Bronchial smooth muscle cell (primary cell): ENCODE data around the gene RPS16. TPM values are rescaled to one million over a fixed set of nuclear protein-coding genes. Genes with fewer than 3 reads are reported as not detected.

Source experiments
- total RNA-seq: library from RNA; depleted of rRNA; stranded (reverse); fragments of >200 nt; gene quantifications from 2 replicates; pipeline ENCODE4 v1.2.1, GENCODE V29; 2014

Gene RPS16
- 96.1 and 102 TPM in 2 replicates for total RNA-seq

DNA sequence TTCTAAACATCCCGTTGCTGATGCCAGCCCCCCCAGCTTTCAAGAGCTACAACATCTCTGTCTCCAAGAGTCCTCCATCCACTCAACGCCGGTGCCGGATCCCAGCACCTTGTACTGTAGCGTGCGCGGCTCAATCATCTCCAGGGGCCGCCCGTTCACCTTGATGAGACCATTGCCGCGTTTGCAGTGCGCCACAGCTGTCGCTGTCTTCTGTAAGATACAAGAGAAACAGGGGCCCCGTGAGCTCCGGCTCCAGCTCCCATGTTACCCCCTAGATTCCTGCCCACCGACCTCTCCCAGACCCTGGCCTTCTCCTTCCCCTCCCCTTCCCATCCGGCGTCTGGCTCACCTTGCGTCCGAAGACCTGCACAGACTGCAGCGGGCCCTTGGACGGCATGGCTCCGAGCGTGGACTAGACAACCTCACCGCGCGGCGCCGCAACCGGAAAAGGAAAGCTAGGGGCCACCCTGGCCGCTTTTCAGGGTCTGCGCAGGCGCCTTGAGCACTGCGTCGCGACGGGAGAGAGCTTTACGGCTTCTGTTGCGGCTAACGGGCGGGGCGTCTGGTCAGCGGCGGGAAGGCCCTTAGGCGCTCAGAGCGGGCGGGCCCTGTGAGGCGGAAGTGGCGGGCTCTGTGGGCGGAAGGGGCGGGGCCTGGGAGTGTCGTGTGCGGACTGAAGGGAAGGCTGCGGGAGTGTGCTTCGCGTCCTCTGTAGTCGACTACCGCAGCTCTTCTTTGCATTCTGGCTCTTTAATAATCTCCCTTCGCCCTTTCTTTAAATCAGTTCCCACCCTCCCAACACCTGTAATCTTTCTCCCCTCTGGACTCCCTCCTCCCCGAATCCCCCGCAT lies at the start of gene RPS16:
Gene RPS16, minus strand, starts transcription at position 451 of the 851 bp plus-strand sequence. Its CDS starts 54 bp downstream, at position 397.

DNA sequence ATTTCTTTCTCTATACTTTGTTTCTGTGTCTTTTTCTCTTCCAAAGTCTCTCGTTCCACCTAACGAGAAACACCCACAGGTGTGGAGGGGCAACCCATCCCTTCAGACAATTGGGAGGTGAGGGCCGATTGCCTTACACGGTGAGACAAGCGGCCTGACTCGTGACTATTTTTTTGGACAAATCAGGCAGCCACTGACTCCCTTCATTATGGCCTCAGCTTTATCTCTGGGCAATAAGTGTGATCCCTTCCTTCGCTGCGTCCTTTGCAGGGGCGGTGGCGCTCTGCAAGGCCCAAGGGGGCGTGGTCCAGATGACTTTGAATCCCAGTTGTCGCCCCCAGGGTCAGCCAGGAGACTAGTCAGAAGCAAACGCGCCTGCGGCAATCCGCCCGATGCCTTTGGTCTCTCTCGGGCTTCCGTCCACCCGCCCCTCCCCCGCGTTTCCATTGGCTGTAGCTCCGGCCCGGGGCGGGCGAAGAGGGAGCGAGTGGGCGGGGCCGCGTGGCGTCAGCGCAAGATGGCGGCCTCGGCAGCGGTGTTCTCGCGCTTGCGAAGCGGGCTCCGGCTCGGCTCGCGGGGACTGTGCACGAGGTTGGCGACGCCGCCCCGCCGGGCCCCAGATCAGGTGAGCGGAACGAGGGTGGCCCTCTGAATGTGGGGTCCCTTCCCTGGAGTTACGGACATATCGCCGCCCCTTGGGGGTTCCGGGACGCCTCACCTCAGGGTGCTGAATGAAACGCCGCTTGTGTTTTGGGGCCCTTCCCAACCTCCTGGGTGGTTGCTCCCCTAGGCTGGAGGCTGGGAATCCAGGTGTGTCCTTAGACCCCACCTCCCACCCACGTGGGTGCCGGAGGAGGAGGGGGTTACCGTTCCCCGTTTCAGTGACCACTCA lies 44.8 kb upstream of the RPS16 start, which contains the start of gene TIMM50:
Gene TIMM50, plus strand, starts transcription at position 502 of the 892 bp plus-strand sequence. Its CDS starts 16 bp downstream, at position 518.

DNA sequence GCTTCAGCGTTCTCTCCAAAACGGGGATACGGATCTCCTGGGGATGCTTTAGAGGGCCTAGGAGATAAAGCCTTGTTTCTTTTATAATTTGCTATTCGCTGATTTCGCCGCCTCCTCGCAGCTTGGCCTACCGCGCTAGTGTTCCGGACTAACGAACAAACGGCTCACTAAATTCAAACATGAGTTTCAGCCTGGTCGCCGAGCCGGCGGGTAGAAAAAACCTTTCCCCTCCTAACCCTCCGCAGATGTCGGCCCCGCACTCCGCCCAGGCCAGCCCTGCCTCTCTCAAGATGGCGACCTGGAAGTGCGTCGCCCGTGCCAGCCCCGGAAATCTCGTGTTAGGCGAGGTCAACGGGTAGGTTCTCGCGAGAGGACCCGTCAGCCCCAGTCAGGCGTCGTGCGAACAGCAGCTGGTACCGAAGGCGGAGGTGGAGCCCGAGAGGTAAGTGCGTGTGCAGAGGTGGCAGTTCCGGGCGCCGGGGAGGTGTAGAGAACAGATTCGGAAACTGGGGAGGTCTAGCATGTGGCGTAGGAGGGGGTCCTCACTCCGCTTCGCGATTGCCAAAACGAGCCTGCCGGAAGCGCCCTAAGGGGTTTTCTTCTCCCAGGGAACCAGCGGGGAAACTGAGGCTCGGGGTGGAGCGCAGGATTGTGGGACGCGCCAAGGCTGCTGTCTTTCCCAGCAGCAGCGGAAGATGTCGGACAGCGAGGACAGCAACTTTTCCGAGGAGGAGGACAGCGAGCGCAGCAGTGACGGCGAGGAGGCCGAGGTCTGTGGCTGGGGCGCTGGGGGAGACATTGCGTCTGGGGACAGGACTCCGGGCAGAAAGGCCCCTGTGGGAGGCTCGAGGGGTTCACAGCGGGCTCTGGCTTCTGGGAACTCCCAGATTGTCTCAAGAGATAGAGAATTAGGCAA lies 9.7 kb upstream of the RPS16 start, which contains the start of gene SUPT5H:
Gene SUPT5H, plus strand, starts transcription at position 387 of the 916 bp plus-strand sequence. Its CDS starts 309 bp downstream, at position 696.

DNA sequence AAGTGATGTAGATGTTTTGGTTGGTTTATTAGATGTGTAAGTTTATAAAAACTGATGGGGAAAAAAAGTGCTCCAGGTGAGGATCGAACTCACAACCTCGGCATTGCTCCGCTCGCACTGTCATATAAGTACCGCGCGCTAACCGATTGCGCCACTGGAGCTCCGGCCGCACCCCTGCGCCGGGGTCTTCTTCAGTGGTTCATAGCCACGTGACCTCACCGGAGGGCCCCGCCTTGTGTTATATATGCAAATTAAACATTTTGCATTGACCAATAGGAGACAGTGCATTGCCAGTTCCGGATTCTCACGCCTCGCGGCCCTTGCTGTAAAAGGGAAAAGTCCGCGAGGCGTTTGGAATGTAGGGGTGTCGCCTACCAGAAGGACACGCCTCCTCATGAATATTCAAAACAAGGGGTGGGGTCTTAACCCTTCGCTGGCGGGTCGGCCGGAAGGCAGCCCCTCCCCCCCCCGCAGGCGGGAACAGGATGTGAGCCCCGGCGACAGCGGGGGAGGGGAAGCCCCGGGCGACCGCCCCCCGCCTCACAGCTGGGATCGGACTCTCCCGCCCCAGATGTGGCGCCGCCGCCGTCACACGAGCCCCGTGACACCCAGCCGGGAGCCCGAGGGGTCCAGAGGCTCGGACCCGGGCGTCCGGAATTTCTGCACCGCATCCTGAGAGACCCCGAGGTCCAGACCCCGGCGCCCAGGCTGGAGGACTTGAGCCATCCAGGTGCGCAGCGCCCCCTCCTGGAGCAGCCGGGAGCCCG lies 23.5 kb downstream of the RPS16 start, which contains the start of gene PLEKHG2:
Gene PLEKHG2, plus strand, starts transcription at position 570 of the 767 bp plus-strand sequence. CDS start 1,418 bp downstream, outside the sequence.

DNA sequence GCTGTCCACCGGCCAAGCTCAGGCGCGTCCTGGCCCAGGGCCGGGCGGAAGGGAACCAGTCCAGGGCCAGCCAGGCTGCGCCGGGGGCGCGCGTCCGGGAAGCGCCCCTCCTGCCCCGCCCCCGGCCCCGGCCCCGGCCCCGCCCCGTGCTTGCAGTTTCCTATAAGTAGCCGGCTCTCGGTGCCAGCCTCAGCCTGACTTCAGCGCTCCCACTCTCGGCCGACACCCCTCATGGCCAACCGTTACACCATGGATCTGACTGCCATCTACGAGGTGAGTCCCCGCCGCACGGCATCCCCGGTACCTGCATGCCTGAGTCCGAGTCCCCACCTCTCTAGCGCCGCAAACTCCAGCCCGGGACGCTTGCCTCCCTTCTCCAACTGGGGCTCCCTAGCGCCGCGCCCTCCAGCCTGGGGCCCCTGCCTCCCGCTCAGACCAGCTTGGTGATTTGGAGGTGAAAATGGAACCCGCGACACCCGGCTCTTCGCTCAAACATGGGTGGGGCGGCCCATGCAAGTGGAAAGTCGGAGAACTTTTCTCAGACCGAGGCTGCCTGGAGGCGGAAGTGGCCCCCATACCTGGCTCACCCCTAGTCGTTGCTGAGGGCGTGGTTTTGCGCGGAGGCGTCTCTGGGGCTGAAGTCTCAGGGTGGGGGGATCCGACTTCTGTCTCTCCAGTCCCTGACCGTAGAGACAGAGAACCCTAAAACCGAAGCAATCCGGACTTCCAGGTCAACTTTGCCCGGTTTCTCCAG lies 28.9 kb downstream of the RPS16 start, which contains the start of gene ZFP36:
Gene ZFP36, plus strand, starts transcription at position 192 of the 754 bp plus-strand sequence. Its CDS starts 58 bp downstream, at position 250.

DNA sequence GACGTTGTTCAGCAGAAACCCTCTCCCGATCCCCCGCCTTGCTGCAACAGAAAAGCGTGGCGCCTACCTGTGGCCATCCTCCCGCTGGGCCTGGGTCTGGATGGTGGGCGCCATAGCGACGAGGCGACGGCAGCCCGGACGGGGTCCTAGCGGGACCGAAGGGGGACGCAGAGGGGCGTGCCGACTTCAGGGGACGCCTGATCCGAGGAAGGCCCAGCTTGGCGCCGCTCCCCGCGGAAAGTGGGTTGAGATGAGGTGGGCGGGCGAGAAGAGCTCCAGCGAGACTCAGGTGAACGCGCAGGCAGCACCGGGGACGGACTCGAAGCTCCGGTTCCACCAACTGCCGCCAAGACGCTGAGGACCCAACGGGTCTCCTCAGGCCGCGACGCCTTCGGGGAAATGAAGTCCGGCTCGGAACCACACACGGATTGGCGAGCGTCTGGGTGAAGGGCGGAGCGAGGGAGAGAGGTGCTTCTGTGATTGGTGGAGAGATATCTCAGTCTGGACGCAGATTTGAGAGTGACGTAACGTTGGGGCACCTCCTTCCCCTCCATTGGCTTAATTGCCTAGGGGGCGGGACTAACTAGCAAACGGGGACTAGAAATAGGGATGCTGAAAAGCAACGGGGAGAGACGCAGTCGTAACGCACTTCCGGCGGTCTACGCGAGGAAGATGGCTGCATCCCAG lies 44.9 kb downstream of the RPS16 start, which contains the start of the genes MED29 and PAF1:
Gene MED29, plus strand, starts transcription at position 628 of the 687 bp plus-strand sequence. Its CDS starts 45 bp downstream, at position 673.
Gene PAF1, minus strand, starts transcription at position 356 of the 687 bp plus-strand sequence. Its CDS starts 242 bp downstream, at position 114.

Other genes starting within 250 kb of the RPS16 start
- under 0.01 TPM in 1 of 2 replicates, not detected in the other for gene NCCRP1, start 239.0 kb downstream of the RPS16 start, total RNA-seq
- not detected in 2 replicates for gene SYCN, start 231.7 kb downstream of the RPS16 start, total RNA-seq
- gene IFNL3, start 190.9 kb downstream of the RPS16 start, total RNA-seq, result not detected in 2 replicates
- gene IFNL4, start 187.1 kb downstream of the RPS16 start, total RNA-seq, result not detected in 2 replicates
- not detected in 2 replicates for gene IFNL2, start 167.6 kb downstream of the RPS16 start, total RNA-seq
- gene IFNL1, start 139.5 kb downstream of the RPS16 start, total RNA-seq, result not detected in 2 replicates
- under 0.01 TPM in 2 replicates for gene LRFN1, start 115.1 kb downstream of the RPS16 start, total RNA-seq
- 0.32 and 0.60 TPM in 2 replicates for gene GMFG, start 99.9 kb downstream of the RPS16 start, total RNA-seq
- 38.6 and 53.2 TPM in 2 replicates for gene SAMD4B, start 93.5 kb downstream of the RPS16 start, total RNA-seq
- gene PAF1, start 44.8 kb downstream of the RPS16 start, total RNA-seq, result 57.8 and 61.7 TPM in 2 replicates
- gene MED29, start 44.6 kb downstream of the RPS16 start, total RNA-seq, result 12.8 and 19.1 TPM in 2 replicates
- 2.4 and 3.0 TPM in 2 replicates for gene ZFP36, start 29.1 kb downstream of the RPS16 start, total RNA-seq
- 11.0 and 23.0 TPM in 2 replicates for gene PLEKHG2, start 23.3 kb downstream of the RPS16 start, total RNA-seq
- 70.6 and 85.5 TPM in 2 replicates for gene SUPT5H, start 9.6 kb upstream of the RPS16 start, total RNA-seq
- gene TIMM50, start 44.9 kb upstream of the RPS16 start, total RNA-seq, result 37.1 and 46.2 TPM in 2 replicates
- gene DLL3, start 63.0 kb upstream of the RPS16 start, total RNA-seq, result under 0.01 and 0.16 TPM in 2 replicates
- gene SELENOV, start 79.2 kb upstream of the RPS16 start, total RNA-seq, result not detected in 2 replicates
- gene EID2B, start 96.9 kb upstream of the RPS16 start, total RNA-seq, result 2.1 and 3.8 TPM in 2 replicates
- 6.7 and 13.6 TPM in 2 replicates for gene EID2, start 104.2 kb upstream of the RPS16 start, total RNA-seq
- gene LGALS13, start 166.6 kb upstream of the RPS16 start, total RNA-seq, result not detected in 2 replicates
- gene LGALS16, start 220.0 kb upstream of the RPS16 start, total RNA-seq, result not detected in 2 replicates